Liver (tissue), 9 donors: Measurements from ENCODE around the gene GIMAP2. TPM values are rescaled to one million over a fixed set of nuclear protein-coding genes. Genes with fewer than 3 reads are reported as not detected.

Source experiments
- DNase-seq: peaks from one replicate; pipeline ENCODE4 v3.0.0-alpha.2; 2017; ENCODE audit warnings: low spot score
- H3K27ac ChIP-seq, 2 donors: one replicate each; pipeline ENCODE4 v1.7.0; 2013; ENCODE audit warnings: inconsistent platforms in 2 of 2, low read length in 2 of 2, control low read depth in 1 of 2, low read depth in 1 of 2, mild to moderate bottlenecking in 1 of 2
- H3K27me3 ChIP-seq, 4 donors: one replicate each; pipeline versions ENCODE4 v1.6.1 to v1.7.0; 2013; ENCODE audit warnings: low read length in 3 of 4, inconsistent platforms in 1 of 4, mild to moderate bottlenecking in 1 of 4, moderate library complexity in 1 of 4; ENCODE audit not compliant: control insufficient read depth in 4 of 4, insufficient read depth in 4 of 4
- H3K36me3 ChIP-seq, 4 donors: one replicate each; pipeline versions ENCODE4 v1.6.1 to v1.7.0; 2013; ENCODE audit warnings: low read length in 3 of 4, mild to moderate bottlenecking in 3 of 4, low read depth in 1 of 4, moderate library complexity in 1 of 4; ENCODE audit not compliant: control insufficient read depth in 4 of 4, insufficient read depth in 3 of 4
- H3K4me1 ChIP-seq, 4 donors: one replicate each; pipeline versions ENCODE4 v1.6.1 to v1.7.0; 2013; ENCODE audit warnings: low read length in 3 of 4, mild to moderate bottlenecking in 3 of 4, moderate library complexity in 1 of 4; ENCODE audit not compliant: control insufficient read depth in 4 of 4, insufficient read depth in 4 of 4
- H3K4me3 ChIP-seq, 3 donors: one replicate each; pipeline versions ENCODE4 v1.6.1 to v1.7.0; 2013; ENCODE audit warnings: low read length in 3 of 3, control low read depth in 1 of 3, low read depth in 1 of 3, mild to moderate bottlenecking in 1 of 3
- H3K9ac ChIP-seq, 2 donors: one replicate each; pipeline ENCODE4 v1.7.0; 2013; ENCODE audit warnings: low read length in 2 of 2, mild to moderate bottlenecking in 2 of 2, moderate library complexity in 2 of 2, control low read depth in 1 of 2, low read depth in 1 of 2
- H3K9me3 ChIP-seq, 4 donors: one replicate each; pipeline versions ENCODE4 v1.6.1 to v1.7.0; 2013; ENCODE audit warnings: low read length in 3 of 4; ENCODE audit not compliant: control insufficient read depth in 4 of 4
- EGR1 ChIP-seq, 2 donors: IDR thresholded peaks; 2 replicates each; pipeline ENCODE4 v1.6.1; 2016 to 2018; ENCODE audit warnings: antibody characterized with exemption in 2 of 2, low read depth in 2 of 2
- FOXA1 ChIP-seq: IDR thresholded peaks from 2 replicates; pipeline ENCODE4 v1.6.1; 2016; ENCODE audit warnings: antibody characterized with exemption
- FOXA2 ChIP-seq: IDR thresholded peaks from 2 replicates; pipeline ENCODE4 v1.6.1; 2016; ENCODE audit warnings: antibody characterized with exemption
- GABPA ChIP-seq, 2 donors: IDR thresholded peaks in 1 of 2; conservative IDR thresholded peaks in 1 of 2; 2 replicates each; pipeline ENCODE4 v1.6.1; 2016; ENCODE audit warnings: antibody characterized with exemption in 2 of 2, mild to moderate bottlenecking in 1 of 2, moderate library complexity in 1 of 2
- HNF4A ChIP-seq, 2 donors: conservative IDR thresholded peaks; 2 replicates each; pipeline ENCODE4 v1.6.1; 2016; ENCODE audit warnings: antibody characterized with exemption in 2 of 2, mild to moderate bottlenecking in 2 of 2
- HNF4G ChIP-seq: IDR thresholded peaks from 2 replicates; pipeline ENCODE4 v1.6.1; 2016; ENCODE audit warnings: antibody characterized with exemption
- JUND ChIP-seq, 2 donors: IDR thresholded peaks; 2 replicates each; pipeline ENCODE4 v1.6.1; 2016; ENCODE audit warnings: antibody characterized with exemption in 2 of 2
- NR2F2 ChIP-seq: IDR thresholded peaks from 2 replicates; pipeline ENCODE4 v1.6.1; 2016; ENCODE audit warnings: antibody characterized with exemption
- RAD21 ChIP-seq, 2 donors: IDR thresholded peaks; 2 replicates each; pipeline ENCODE4 v1.6.1; 2016; ENCODE audit warnings: antibody characterized with exemption in 2 of 2, mild to moderate bottlenecking in 2 of 2
- RXRA ChIP-seq, 2 donors: IDR thresholded peaks; 2 replicates each; pipeline ENCODE4 v1.6.1; 2017 to 2018; ENCODE audit warnings: antibody characterized with exemption in 2 of 2, mild to moderate bottlenecking in 1 of 2
- SP1 ChIP-seq: IDR thresholded peaks from 2 replicates; pipeline ENCODE4 v1.6.1; 2018; ENCODE audit warnings: antibody characterized with exemption, mild to moderate bottlenecking
- TAF1 ChIP-seq: conservative IDR thresholded peaks from 2 replicates; pipeline ENCODE4 v1.6.1; 2016; ENCODE audit warnings: antibody characterized with exemption, mild to moderate bottlenecking
- YY1 ChIP-seq: IDR thresholded peaks from 2 replicates; pipeline ENCODE4 v1.6.1; 2016; ENCODE audit warnings: antibody characterized with exemption, mild to moderate bottlenecking
- WGBS: extraction: QIAGEN DNeasy Blood & Tissue Kit; methylation state at CpG from one replicate; pipeline ENCODE4 v1.1.7; 2013; 5-methylcytosine and 5-hydroxymethylcytosine counted together
- polyA plus RNA-seq, 2 donors: library from polyadenylated mRNA; stranded (reverse) in 1 of 2; unstranded in 1 of 2; fragments of 200-250 nt in 1 of 2; fragments of >200 nt in 1 of 2; fragmentation: Nextera tagmentation in 1 of 2; extraction: Ambion mirVana in 1 of 2; gene quantifications; one replicate each; pipeline versions ENCODE4 v1.2.1 to v1.2.3, GENCODE V29; 2013 to 2015
- total RNA-seq, 2 donors: library from RNA; depleted of rRNA; stranded (reverse); fragments of >200 nt; gene quantifications; one replicate each; pipeline ENCODE4 v1.2.3, GENCODE V29; 2014
- TF ChIP-seq, protein P1 (sequence below): IDR thresholded peaks from 2 replicates; pipeline ENCODE4 v1.6.1; 2016; ENCODE audit warnings: antibody characterized with exemption
- TF ChIP-seq, protein P2 (sequence below): IDR thresholded peaks from 2 replicates; pipeline ENCODE4 v1.6.1; 2016; ENCODE audit warnings: antibody characterized with exemption, mild to moderate bottlenecking
- TF ChIP-seq, protein P3 (sequence below): fragments of 150-350 bp; IDR thresholded peaks from 2 replicates; pipeline ENCODE4 v1.5.1; 2017; ENCODE audit warnings: improper control_type of control experiment, low read depth, low read length; ENCODE audit not compliant: missing input control
- TF ChIP-seq, protein P4 (sequence below): IDR thresholded peaks from 2 replicates; pipeline ENCODE4 v1.6.1; 2016; ENCODE audit warnings: antibody characterized with exemption
- TF ChIP-seq, protein P5 (sequence below): IDR thresholded peaks from 2 replicates; pipeline ENCODE4 v1.6.1; 2016; ENCODE audit warnings: antibody characterized with exemption
- donor health status: healthy.
- donor health status: healthy.
- donor health status: healthy.
- donor health status: healthy.
- donor health status: healthy.

Gene GIMAP2
- total and polyA plus RNA-seq, 4 donors = 4.9 to 9.2 (median 6.0) TPM

DNA sequence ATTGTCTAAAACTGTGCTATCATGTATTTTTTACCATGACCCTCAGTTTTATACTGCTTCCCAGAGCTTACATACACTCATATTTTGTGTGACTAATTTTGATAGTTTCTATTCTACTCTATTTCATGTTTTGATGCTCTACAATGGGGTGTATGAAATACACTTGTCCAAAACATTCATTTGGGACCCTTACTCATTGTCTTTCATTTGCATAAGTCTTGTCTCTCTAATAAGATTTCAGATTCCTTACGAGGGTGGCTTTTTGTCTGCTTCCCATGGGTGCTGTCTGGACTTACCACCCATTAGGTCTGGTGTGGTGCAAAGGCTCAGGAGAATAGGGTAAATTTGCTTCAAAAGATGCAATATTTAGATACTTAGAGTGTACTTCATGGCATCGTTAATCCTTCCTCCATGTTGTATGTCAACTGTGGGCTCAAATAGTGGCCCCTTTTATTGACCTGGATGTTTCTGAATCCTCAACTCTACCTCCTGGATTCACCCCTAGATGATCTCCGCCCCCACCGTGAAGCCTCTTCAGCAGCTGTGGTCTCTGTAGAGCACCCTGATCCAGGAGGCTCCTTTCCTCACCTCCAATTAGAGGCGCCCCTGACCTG lies 48.1 kb downstream of the GIMAP2 start:
- Histone ChIP-seq H3K4me3 (no peak overlapping the region), H3K9ac (no peak overlapping the region), H3K4me1 (peaks cover under 1 to 4% (median 3%) of the 10 kb centered on the region in 4 donors), H3K27me3 (no peaks in the 10 kb centered on the region), H3K27ac (no peak overlapping the region), H3K9me3 (no peaks in the 10 kb centered on the region), H3K36me3 (no peaks in the 10 kb centered on the region)
- TF ChIP-seq, protein P1, sequence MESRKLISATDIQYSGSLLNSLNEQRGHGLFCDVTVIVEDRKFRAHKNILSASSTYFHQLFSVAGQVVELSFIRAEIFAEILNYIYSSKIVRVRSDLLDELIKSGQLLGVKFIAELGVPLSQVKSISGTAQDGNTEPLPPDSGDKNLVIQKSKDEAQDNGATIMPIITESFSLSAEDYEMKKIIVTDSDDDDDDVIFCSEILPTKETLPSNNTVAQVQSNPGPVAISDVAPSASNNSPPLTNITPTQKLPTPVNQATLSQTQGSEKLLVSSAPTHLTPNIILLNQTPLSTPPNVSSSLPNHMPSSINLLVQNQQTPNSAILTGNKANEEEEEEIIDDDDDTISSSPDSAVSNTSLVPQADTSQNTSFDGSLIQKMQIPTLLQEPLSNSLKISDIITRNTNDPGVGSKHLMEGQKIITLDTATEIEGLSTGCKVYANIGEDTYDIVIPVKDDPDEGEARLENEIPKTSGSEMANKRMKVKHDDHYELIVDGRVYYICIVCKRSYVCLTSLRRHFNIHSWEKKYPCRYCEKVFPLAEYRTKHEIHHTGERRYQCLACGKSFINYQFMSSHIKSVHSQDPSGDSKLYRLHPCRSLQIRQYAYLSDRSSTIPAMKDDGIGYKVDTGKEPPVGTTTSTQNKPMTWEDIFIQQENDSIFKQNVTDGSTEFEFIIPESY = no peak
- TF ChIP-seq NR2F2 (no peak), SP1 (no peak), FOXA1 (no peak), YY1 (no peak), RXRA (IDR thresholded peaks at IDR 0.05) (no peak), RAD21 (IDR thresholded peaks at IDR 0.05) (no peak), JUND (IDR thresholded peaks at IDR 0.05) (no peak), GABPA (IDR thresholded peaks at IDR 0.05 in 1 of 2, conservative IDR thresholded peaks at IDR 0.05 in 1 of 2) (no peak), FOXA2 (no peak), HNF4G (no peak), TAF1 (no peak), EGR1 (IDR thresholded peaks at IDR 0.05; ENCODE audit: low read depth in 2 of 2) (no peak), HNF4A (conservative IDR thresholded peaks at IDR 0.05) (no peak)
- TF ChIP-seq, protein P2, sequence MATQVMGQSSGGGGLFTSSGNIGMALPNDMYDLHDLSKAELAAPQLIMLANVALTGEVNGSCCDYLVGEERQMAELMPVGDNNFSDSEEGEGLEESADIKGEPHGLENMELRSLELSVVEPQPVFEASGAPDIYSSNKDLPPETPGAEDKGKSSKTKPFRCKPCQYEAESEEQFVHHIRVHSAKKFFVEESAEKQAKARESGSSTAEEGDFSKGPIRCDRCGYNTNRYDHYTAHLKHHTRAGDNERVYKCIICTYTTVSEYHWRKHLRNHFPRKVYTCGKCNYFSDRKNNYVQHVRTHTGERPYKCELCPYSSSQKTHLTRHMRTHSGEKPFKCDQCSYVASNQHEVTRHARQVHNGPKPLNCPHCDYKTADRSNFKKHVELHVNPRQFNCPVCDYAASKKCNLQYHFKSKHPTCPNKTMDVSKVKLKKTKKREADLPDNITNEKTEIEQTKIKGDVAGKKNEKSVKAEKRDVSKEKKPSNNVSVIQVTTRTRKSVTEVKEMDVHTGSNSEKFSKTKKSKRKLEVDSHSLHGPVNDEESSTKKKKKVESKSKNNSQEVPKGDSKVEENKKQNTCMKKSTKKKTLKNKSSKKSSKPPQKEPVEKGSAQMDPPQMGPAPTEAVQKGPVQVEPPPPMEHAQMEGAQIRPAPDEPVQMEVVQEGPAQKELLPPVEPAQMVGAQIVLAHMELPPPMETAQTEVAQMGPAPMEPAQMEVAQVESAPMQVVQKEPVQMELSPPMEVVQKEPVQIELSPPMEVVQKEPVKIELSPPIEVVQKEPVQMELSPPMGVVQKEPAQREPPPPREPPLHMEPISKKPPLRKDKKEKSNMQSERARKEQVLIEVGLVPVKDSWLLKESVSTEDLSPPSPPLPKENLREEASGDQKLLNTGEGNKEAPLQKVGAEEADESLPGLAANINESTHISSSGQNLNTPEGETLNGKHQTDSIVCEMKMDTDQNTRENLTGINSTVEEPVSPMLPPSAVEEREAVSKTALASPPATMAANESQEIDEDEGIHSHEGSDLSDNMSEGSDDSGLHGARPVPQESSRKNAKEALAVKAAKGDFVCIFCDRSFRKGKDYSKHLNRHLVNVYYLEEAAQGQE = no peak
- TF ChIP-seq, protein P3, sequence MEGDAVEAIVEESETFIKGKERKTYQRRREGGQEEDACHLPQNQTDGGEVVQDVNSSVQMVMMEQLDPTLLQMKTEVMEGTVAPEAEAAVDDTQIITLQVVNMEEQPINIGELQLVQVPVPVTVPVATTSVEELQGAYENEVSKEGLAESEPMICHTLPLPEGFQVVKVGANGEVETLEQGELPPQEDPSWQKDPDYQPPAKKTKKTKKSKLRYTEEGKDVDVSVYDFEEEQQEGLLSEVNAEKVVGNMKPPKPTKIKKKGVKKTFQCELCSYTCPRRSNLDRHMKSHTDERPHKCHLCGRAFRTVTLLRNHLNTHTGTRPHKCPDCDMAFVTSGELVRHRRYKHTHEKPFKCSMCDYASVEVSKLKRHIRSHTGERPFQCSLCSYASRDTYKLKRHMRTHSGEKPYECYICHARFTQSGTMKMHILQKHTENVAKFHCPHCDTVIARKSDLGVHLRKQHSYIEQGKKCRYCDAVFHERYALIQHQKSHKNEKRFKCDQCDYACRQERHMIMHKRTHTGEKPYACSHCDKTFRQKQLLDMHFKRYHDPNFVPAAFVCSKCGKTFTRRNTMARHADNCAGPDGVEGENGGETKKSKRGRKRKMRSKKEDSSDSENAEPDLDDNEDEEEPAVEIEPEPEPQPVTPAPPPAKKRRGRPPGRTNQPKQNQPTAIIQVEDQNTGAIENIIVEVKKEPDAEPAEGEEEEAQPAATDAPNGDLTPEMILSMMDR = no peak
- TF ChIP-seq, protein P4, sequence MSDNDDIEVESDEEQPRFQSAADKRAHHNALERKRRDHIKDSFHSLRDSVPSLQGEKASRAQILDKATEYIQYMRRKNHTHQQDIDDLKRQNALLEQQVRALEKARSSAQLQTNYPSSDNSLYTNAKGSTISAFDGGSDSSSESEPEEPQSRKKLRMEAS = no peak
- TF ChIP-seq, protein P5, sequence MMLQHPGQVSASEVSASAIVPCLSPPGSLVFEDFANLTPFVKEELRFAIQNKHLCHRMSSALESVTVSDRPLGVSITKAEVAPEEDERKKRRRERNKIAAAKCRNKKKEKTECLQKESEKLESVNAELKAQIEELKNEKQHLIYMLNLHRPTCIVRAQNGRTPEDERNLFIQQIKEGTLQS = no peak
- WGBS = 94% methylated on average over 5 of the region's 5 CpGs
- DNase-seq = no peak
